Measurements from ENCODE around the gene DCLRE1B.

The DCLRE1B gene

GRCh38 chr1:113904674-113905434, at the start of gene DCLRE1B, which contains the start of gene AP4B1:
DCLRE1B (plus strand) TSS chr1:113905326; CDS start chr1:113905587, 261 bp downstream.
AP4B1 (minus strand) TSS chr1:113904799; CDS start chr1:113904717, 82 bp downstream.
- peak; percentile 98 for DNase-seq

- no peak for DNase-seq
Observed at GRCh38 chr1:113855630-113856400, 49.3 kb upstream of the DCLRE1B start.

GRCh38 chr1:113856401-113856790, 48.7 kb upstream of the DCLRE1B start:
- no peak for DNase-seq

GRCh38 chr1:113857776-113858175, 47.4 kb upstream of the DCLRE1B start:
- DNase-seq = no peak

GRCh38 chr1:113858418-113858817, 46.7 kb upstream of the DCLRE1B start:
- DNase-seq = no peak

GRCh38 chr1:113858982-113859381, 46.1 kb upstream of the DCLRE1B start:
- no peak for DNase-seq

- no peak for DNase-seq
Observed at GRCh38 chr1:113859478-113860175, 45.5 kb upstream of the DCLRE1B start.

GRCh38 chr1:113860891-113861290, 44.2 kb upstream of the DCLRE1B start:
- no peak for DNase-seq

GRCh38 chr1:113861641-113862040, 43.5 kb upstream of the DCLRE1B start:
- DNase-seq = no peak

GRCh38 chr1:113868387-113869083, 36.6 kb upstream of the DCLRE1B start:
- no peak for DNase-seq

- DNase-seq = no peak
Observed at GRCh38 chr1:113870778-113871177, 34.3 kb upstream of the DCLRE1B start.

- no peak for DNase-seq
Observed at GRCh38 chr1:113871597-113872113, 33.5 kb upstream of the DCLRE1B start, which contains the start of gene PTPN22. PTPN22 (minus strand) TSS chr1:113871712.

GRCh38 chr1:113872219-113872935, 32.7 kb upstream of the DCLRE1B start:
- DNase-seq = no peak

GRCh38 chr1:113874012-113874879, 30.9 kb upstream of the DCLRE1B start:
- peak; percentile 0 for DNase-seq

GRCh38 chr1:113875714-113876113, 29.4 kb upstream of the DCLRE1B start:
- no peak for DNase-seq

- no peak for DNase-seq
Observed at GRCh38 chr1:113876176-113876575, 28.9 kb upstream of the DCLRE1B start.

GRCh38 chr1:113879739-113880038, 25.4 kb upstream of the DCLRE1B start:
- no peak for DNase-seq

- no peak for DNase-seq
Observed at GRCh38 chr1:113881661-113882060, 23.5 kb upstream of the DCLRE1B start.

GRCh38 chr1:113886417-113887401, 18.4 kb upstream of the DCLRE1B start:
- no peak for DNase-seq

Data from NCI-H69 (cell line).